ENCODE data around the gene JHY. TPM values are rescaled to one million over a fixed set of nuclear protein-coding genes. Genes with fewer than 3 reads are reported as not detected.
A peak's percentile ranks its signal among the peaks of the same experiment; 100 is the strongest.

The JHY gene
- total RNA-seq, 1 experiment from 2014 or later = 0.79 TPM

DNA sequence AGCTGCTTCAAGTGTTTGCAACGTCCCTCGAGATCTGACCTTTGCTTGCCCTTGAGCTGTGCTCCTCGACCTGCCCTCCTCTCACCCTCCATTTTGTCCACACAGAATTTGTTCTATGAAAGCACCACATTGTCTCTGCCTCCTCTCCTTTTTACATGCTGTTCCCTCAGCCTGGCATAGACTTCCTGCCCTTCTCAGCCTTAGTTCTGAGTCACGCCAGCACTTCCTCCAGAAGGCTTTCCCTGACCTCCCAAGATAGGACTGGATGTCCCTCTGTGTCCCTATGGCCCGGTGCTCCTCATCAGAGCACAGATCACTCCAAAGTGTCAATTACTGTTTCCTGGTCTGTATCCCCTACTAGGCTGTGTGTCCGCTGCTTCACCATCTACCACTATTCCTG lies 16.2 kb downstream of the JHY start:
- H3K14ac ChIP-seq (ENCODE audit: insufficient read depth, low read length) = no peak overlapping the region
- H3K27me3 Mint-ChIP-seq (ENCODE audit: low read depth) = peaks cover 4% of the 10 kb centered on the region; the same call in 1 of the 2 replicates
- H3K4me3 Mint-ChIP-seq = no peak overlapping the region
- H3K79me1 ChIP-seq (ENCODE audit: insufficient read depth, low read depth, low read length, poor library complexity, severe bottlenecking) = no peaks in the 10 kb centered on the region
- peak overlapping the region in 1 of 3 experiments; percentile 34; a peak in 1 of 7 replicates for H3K27ac Mint-ChIP-seq
- TF ChIP-seq, protein P1, sequence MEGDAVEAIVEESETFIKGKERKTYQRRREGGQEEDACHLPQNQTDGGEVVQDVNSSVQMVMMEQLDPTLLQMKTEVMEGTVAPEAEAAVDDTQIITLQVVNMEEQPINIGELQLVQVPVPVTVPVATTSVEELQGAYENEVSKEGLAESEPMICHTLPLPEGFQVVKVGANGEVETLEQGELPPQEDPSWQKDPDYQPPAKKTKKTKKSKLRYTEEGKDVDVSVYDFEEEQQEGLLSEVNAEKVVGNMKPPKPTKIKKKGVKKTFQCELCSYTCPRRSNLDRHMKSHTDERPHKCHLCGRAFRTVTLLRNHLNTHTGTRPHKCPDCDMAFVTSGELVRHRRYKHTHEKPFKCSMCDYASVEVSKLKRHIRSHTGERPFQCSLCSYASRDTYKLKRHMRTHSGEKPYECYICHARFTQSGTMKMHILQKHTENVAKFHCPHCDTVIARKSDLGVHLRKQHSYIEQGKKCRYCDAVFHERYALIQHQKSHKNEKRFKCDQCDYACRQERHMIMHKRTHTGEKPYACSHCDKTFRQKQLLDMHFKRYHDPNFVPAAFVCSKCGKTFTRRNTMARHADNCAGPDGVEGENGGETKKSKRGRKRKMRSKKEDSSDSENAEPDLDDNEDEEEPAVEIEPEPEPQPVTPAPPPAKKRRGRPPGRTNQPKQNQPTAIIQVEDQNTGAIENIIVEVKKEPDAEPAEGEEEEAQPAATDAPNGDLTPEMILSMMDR (conservative IDR thresholded peaks at IDR 0.05) = no peak
- no CpG with 5 or more reads among the region's 6 CpGs for WGBS (ENCODE audit: extremely low coverage, insufficient read length, low lambda C conversion rate)
- no peak overlapping the region for H2AK5ac ChIP-seq (ENCODE audit: insufficient read length, low read length)
- no peak overlapping the region for H3K23ac ChIP-seq (ENCODE audit: insufficient read length, low read depth, low read length)
- H2BK12ac ChIP-seq (ENCODE audit: insufficient read length, low read depth, low read length) = no peak overlapping the region
- no peak overlapping the region for H3K4me2 ChIP-seq (ENCODE audit: insufficient read depth, insufficient read length, low read length)
- no peak for DNase-seq
- no peak overlapping the region for H3T11ph ChIP-seq (ENCODE audit: low read length)
- H3K4ac ChIP-seq (ENCODE audit: low read depth, low read length) = no peak overlapping the region
- no peak overlapping the region for H2BK5ac ChIP-seq (ENCODE audit: insufficient read length, low read length)
- no peak overlapping the region for H2AFZ ChIP-seq (ENCODE audit: low read length)
- H3K79me2 ChIP-seq (ENCODE audit: insufficient read depth, low read length) = no peaks in the 10 kb centered on the region
- H3K23me2 ChIP-seq (ENCODE audit: insufficient read length, low read depth, low read length, poor library complexity, severe bottlenecking) = no peaks in the 10 kb centered on the region
- no peak overlapping the region for H2BK20ac ChIP-seq (ENCODE audit: low read depth, low read length, poor library complexity, severe bottlenecking)
- no peak overlapping the region for H3K27ac ChIP-seq (ENCODE audit: insufficient read length, low read depth, low read length)
- no peak overlapping the region for H2BK15ac ChIP-seq (ENCODE audit: low read depth, low read length)
- H4K91ac ChIP-seq (ENCODE audit: insufficient read length, low read depth, low read length) = no peak overlapping the region
- no peaks in the 10 kb centered on the region for H3K9me3 Mint-ChIP-seq
- H4K8ac ChIP-seq (replicated peaks; ENCODE audit: insufficient read length, low read depth, low read length) = no peak overlapping the region
- H3K27me3 ChIP-seq (ENCODE audit: insufficient read depth, low read length) = no peaks in the 10 kb centered on the region
- no peaks in the 10 kb centered on the region for H3K36me3 Mint-ChIP-seq (ENCODE audit: insufficient read depth in 1 of 3, low read depth in 3 of 3)
- H2BK120ac ChIP-seq (ENCODE audit: low read depth, low read length, poor library complexity, severe bottlenecking) = no peak overlapping the region
- no peak overlapping the region for H3K9ac ChIP-seq (ENCODE audit: extremely low read depth, insufficient read length, low read length)
- H3K4me1 ChIP-seq (ENCODE audit: insufficient read depth, low read length) = no peaks in the 10 kb centered on the region
- H3K9me3 ChIP-seq (ENCODE audit: control insufficient read depth, low read depth, low read length) = no peaks in the 10 kb centered on the region
- no peak overlapping the region for H3K18ac ChIP-seq (ENCODE audit: insufficient read length, low read depth, low read length)
- H3K56ac ChIP-seq (ENCODE audit: insufficient read length, low read depth, low read length) = no peak overlapping the region
- H3K4me1 Mint-ChIP-seq = peaks cover under 1 to 2% of the 10 kb centered on the region in 2 experiments; a peak in 3 of 4 replicates
- H4K20me1 ChIP-seq (ENCODE audit: control insufficient read depth, insufficient read depth, insufficient read length) = no peaks in the 10 kb centered on the region
- H4K5ac ChIP-seq (ENCODE audit: insufficient read length, low read depth, low read length) = no peak overlapping the region
